ENCODE results near the gene GABRA4.

GRCh38 chr4:46956451-46956850, 36.9 kb downstream of the GABRA4 start:
- TF ChIP-seq CTCF (IDR thresholded peaks at IDR 0.05), result no peak
- TF ChIP-seq POLR2A (IDR thresholded peaks at IDR 0.05), result no peak
